ENCODE data around the gene CTU2.

CTU2 gene

DNA sequence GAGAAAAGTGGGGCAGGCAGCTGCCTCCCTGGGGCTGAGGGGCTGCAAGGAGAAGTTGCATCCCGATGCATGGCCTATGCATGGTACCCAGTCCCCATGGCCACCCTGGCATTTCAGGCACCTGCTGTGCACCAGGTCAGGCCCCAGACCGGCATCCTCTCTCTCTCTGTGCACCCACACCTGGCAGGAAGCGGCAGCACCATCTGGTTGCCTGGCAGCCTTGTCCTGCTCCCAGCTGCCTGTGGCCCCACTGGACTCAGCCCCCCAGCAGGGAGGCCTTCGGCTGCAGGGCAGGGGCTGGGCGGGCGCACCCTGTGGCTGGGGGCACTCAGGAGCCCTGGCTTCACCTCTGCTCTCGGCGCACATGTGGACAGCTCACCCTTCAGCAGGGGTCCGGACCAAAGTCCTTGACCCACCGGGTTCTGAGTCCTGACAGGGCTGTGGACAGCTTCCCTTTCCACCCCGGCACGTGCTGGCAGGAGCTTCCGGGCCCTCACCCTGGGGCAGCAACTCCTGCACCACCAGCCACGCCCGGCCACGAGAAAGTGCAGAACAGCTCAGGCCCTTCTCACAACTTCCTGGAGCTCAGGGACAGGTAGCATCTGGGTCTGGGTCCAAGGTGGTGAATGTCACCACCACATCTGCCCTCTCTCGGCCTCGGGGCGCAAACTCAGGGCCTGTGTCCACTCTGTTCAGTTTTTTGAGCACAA is 36.7 kb downstream of the CTU2 start:
- Mint-ChIP-seq H3K27me3 (ENCODE audit: low read depth, poor library complexity) (peaks cover 2% of the 10 kb centered on the region), H3K27ac (no peak overlapping the region), H3K9me3 (no peaks in the 10 kb centered on the region), H3K4me3 (no peak overlapping the region), H3K4me1 (peaks cover 11% of the 10 kb centered on the region), H3K36me3 (ENCODE audit: low read depth) (no peaks in the 10 kb centered on the region)
- TF ChIP-seq, protein P1, sequence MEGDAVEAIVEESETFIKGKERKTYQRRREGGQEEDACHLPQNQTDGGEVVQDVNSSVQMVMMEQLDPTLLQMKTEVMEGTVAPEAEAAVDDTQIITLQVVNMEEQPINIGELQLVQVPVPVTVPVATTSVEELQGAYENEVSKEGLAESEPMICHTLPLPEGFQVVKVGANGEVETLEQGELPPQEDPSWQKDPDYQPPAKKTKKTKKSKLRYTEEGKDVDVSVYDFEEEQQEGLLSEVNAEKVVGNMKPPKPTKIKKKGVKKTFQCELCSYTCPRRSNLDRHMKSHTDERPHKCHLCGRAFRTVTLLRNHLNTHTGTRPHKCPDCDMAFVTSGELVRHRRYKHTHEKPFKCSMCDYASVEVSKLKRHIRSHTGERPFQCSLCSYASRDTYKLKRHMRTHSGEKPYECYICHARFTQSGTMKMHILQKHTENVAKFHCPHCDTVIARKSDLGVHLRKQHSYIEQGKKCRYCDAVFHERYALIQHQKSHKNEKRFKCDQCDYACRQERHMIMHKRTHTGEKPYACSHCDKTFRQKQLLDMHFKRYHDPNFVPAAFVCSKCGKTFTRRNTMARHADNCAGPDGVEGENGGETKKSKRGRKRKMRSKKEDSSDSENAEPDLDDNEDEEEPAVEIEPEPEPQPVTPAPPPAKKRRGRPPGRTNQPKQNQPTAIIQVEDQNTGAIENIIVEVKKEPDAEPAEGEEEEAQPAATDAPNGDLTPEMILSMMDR (IDR thresholded peaks at IDR 0.05), result no peak
- DNase-seq, result no peak

DNA sequence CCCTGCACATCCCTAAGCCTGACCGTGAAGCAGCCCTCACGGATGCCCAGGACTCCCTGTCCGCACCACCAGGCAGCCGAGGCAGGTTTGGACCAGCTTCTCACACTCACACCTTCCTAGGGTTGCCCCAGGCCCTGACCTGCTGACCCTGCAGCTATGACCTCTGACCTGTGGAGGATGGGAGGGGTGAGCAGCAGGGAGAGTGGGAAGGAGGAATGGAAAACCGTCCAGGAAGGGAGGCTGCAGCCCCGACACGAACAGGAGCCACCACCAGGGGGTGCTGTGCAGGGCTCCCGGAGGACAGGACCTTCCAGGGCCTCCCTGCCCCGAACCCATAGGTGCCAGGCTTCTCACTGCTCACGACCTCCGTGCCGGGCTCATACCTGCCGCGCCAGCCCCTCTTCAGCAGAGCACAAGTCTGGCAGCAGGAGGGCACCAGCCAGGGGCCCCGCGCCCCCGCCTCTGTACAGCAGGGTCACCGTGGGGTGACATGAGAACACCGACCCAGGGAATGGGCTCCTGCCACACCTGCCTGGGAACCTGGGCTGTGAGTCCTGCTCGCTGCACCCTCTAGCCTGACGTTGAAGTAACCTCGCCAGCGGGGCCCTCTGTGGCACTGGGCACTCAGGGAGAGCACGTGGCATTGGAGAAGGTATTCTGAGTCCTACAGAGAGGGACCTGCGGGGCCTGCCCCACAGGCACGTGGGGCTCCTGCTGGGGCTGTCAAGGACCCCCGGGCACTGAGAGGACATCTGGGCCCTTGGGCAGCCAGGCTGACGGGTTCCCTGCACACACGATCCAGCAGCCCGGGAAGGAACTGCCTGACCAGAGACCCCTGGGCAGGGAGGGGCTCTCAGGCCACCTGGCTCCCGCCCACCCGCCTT is 37.6 kb downstream of the CTU2 start:
- H3K27ac Mint-ChIP-seq, result no peak overlapping the region

DNA sequence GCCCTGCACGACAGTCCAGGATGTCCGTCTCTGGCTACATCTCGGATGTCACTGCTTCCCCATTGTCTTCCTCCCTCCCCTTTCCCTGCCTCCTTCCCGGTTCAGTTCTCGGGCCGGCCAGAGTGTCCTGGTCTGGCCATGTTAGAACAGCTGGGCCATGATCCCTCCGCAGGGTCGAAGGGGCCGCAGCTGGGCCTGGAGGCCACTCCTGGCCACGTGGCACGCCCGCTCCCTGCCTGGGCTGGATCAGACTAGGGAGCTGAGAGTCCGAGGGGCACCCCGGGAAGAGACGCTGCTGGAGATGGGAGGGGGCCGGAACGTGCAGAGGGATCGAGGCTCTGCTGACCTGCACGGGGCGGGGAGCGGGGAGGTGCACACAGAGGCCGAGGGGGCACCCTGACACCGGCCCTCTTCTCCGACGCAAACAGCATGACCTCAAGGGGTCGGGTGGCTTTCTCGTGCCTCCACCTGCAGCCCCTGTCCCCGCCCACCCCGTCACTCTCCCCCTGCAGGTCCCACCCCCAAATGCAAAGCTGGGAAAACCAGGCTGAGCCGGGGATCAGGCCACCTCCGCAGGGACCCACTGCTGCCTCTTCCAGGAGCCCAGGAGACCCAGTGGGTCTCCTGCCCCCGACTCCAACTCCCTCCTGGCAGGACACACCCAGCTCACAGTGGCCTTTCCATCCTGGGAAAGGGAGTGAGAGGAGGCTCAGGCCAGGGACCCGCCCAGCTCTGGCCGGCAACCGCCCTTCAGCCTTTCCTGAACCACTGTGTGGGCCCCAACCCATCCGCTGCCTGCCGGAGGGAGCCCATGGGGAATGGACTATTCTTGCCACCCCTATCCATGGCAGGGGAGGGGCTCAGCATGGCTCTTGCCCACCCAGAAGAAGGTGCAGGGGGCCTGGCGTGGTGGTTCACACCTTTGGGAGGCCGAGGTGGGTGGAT is 38.5 kb downstream of the CTU2 start:
- Mint-ChIP-seq H3K27me3 (ENCODE audit: low read depth, poor library complexity) (peaks cover 4% of the 10 kb centered on the region), H3K4me1 (peaks cover 4% of the 10 kb centered on the region), H3K9me3 (no peaks in the 10 kb centered on the region), H3K27ac (no peak overlapping the region), H3K36me3 (ENCODE audit: low read depth) (no peaks in the 10 kb centered on the region), H3K4me3 (no peak overlapping the region)
- DNase-seq, result no peak
- TF ChIP-seq, protein P1 (IDR thresholded peaks at IDR 0.05), result no peak

More for the DNA sequence above, 37.6 kb downstream of the CTU2 start:
- no peaks in the 10 kb centered on the region for H3K36me3 Mint-ChIP-seq (ENCODE audit: low read depth)
- peak; percentile 93 for DNase-seq
- TF ChIP-seq, protein P1 (IDR thresholded peaks at IDR 0.05), result peak; percentile 94
- peaks cover 5% of the 10 kb centered on the region for H3K4me1 Mint-ChIP-seq
- H3K4me3 Mint-ChIP-seq, result no peak overlapping the region
- H3K27me3 Mint-ChIP-seq (ENCODE audit: low read depth, poor library complexity), result peaks cover 4% of the 10 kb centered on the region
- H3K9me3 Mint-ChIP-seq, result no peaks in the 10 kb centered on the region

DNA sequence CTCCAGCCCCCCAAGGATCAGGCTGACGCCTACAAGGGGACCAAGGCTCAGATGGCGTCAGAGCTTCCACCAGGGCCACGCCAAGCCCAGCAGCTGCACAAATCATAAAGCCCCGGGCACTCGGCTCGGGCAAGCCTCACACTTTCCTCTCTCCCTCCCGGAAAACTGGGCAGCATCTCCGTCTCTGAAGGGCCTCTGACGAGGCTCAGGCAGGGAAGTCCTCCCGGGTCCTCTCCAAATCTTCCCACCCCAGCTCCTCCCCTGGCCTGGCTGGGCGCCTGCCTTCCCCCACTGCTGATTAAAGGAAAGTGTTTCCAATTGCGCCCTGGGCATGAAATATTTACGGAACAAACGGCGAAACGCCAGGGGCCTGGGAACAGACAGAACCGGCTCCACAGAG is 40.2 kb downstream of the CTU2 start:
- TF ChIP-seq, protein P1 (IDR thresholded peaks at IDR 0.05), result no peak
- peaks cover 4% of the 10 kb centered on the region for H3K4me1 Mint-ChIP-seq
- DNase-seq, result no peak
- no peak overlapping the region for H3K27ac Mint-ChIP-seq
- no peak overlapping the region for H3K4me3 Mint-ChIP-seq
- H3K9me3 Mint-ChIP-seq, result no peaks in the 10 kb centered on the region
- peaks cover 4% of the 10 kb centered on the region for H3K27me3 Mint-ChIP-seq (ENCODE audit: low read depth, poor library complexity)
- H3K36me3 Mint-ChIP-seq (ENCODE audit: low read depth), result no peaks in the 10 kb centered on the region

DNA sequence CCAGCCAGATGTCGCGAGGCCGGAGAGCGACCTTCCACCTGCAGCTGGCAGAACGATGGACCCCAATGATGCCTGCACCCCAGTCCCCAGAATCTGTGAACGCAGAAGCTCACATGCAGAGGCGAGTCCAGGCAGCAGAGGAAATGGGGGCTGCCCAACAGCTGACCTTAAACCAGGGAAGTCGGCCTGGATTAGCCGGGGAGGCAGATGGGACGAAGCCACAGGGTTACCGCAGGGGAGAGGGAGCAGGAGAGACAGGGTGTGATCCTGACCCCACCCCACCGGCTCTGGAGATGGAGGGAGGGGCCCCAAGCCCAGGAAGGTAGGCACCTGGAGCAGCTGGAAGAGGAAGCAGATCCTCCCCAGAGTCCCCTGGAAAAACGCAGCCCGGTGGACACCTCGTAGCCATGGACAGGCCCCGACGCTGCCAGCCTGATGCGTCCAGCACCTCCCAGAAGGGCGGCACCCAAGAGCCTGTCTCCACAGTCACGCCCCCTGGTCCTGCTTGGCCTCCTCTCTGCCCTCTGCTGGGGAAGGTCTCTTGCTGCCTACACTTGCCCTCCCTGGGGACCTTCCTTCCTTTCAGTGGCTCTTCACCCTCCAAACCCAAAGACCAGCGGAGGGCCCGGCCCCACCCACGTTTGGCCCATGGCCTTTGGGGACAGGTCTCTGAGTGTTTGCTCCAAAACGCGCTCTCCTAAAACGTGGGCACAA is 41.4 kb downstream of the CTU2 start:
- Mint-ChIP-seq H3K36me3 (ENCODE audit: low read depth) (no peaks in the 10 kb centered on the region), H3K4me3 (no peak overlapping the region), H3K27me3 (ENCODE audit: low read depth, poor library complexity) (peaks cover 4% of the 10 kb centered on the region), H3K27ac (no peak overlapping the region), H3K4me1 (peaks cover 4% of the 10 kb centered on the region), H3K9me3 (no peaks in the 10 kb centered on the region)
- TF ChIP-seq, protein P1 (IDR thresholded peaks at IDR 0.05), result no peak
- DNase-seq, result no peak
